Fibroblast of villous mesenchyme (primary cell): ENCODE data around the gene SWT1. TPM values are rescaled to one million over a fixed set of nuclear protein-coding genes. Genes with fewer than 3 reads are reported as not detected.

Source experiments
- DNase-seq: peaks from one replicate; pipeline ENCODE4 v3.0.0-alpha.2; 2010; ENCODE audit warnings: low read depth
- H3K4me3 ChIP-seq: 2 replicates; pipeline ENCODE4 v1.5.1; 2011; ENCODE audit warnings: low read depth, mild to moderate bottlenecking, low read length
- small RNA-seq: library from RNA; depleted of rRNA; stranded (forward); fragments of <200 nt; gene quantifications from one replicate; pipeline ENCODE3, GENCODE V24; 2012
- total RNA-seq: library from RNA; depleted of rRNA; stranded (reverse); fragments of >200 nt; gene quantifications from 2 replicates; pipeline ENCODE4 v1.2.3, GENCODE V29; 2012
- TF ChIP-seq, protein P1 (sequence below): IDR thresholded peaks from 2 replicates; pipeline ENCODE4 v1.5.1; 2012; ENCODE audit warnings: low read depth, mild to moderate bottlenecking, low read length; ENCODE audit not compliant: insufficient read depth

The SWT1 gene
- total RNA-seq, 1 donor = 5.2 TPM

DNA sequence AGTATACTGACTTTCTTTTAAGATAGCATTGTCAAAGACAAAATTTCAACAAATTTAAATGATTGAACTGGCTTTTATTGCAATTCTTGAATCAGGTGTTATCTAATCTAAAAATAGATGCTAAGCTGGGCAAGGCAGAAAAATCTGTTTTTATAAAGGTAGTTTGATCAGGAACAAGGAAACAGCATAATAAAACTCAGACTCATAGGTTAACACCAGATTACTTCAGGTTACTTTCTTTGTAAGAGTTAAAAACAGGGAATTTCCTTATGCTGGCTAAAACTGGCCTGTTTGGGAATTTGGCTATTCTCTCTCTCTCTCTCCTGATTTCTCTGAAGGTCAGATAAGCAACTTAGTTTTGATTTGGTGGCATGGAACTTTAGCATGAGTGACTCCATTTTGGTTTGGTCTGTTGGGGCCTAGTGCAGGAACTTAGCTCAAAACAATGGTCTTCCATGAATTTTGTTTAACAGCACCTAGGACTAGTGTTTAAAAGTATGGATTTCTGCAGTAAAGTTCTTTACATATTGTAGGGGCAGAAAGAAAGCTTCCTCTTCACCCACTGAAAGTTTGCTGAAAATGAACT lies 184.3 kb downstream of the SWT1 start:
- no peak for DNase-seq
- TF ChIP-seq, protein P1, sequence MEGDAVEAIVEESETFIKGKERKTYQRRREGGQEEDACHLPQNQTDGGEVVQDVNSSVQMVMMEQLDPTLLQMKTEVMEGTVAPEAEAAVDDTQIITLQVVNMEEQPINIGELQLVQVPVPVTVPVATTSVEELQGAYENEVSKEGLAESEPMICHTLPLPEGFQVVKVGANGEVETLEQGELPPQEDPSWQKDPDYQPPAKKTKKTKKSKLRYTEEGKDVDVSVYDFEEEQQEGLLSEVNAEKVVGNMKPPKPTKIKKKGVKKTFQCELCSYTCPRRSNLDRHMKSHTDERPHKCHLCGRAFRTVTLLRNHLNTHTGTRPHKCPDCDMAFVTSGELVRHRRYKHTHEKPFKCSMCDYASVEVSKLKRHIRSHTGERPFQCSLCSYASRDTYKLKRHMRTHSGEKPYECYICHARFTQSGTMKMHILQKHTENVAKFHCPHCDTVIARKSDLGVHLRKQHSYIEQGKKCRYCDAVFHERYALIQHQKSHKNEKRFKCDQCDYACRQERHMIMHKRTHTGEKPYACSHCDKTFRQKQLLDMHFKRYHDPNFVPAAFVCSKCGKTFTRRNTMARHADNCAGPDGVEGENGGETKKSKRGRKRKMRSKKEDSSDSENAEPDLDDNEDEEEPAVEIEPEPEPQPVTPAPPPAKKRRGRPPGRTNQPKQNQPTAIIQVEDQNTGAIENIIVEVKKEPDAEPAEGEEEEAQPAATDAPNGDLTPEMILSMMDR = no peak
- H3K4me3 ChIP-seq = no peak overlapping the region

Small RNAs within 50 kb of the gene (small RNA-seq; reads per million reads assigned to genes)
- not detected for gene RF00019

Other genes with a start within 250 kb of the SWT1 start
- gene NIBAN1, start 182.7 kb upstream of the SWT1 start, total RNA-seq = 17.7 and 58.9 TPM in 2 replicates
- gene RNF2, start 111.6 kb upstream of the SWT1 start, total RNA-seq = 20.6 and 27.2 TPM in 2 replicates
- 11.6 and 24.6 TPM in 2 replicates for gene TRMT1L, start 214 bp upstream of the SWT1 start, total RNA-seq
- 35.4 and 76.0 TPM in 2 replicates for gene IVNS1ABP, start 160.1 kb downstream of the SWT1 start, total RNA-seq